H1 (cell line): ENCODE data around the gene CAMKK2. TPM values are rescaled to one million over a fixed set of nuclear protein-coding genes. Genes with fewer than 3 reads are reported as not detected.

Experiments
- BRCA1 ChIP-seq: IDR thresholded peaks from 2 replicates; pipeline ENCODE4 v1.6.1; 2012; ENCODE audit warnings: low read depth, low read length, improper control_type of control experiment
- CEBPB ChIP-seq: IDR thresholded peaks from 2 replicates; pipeline ENCODE4 v1.6.1; 2012; ENCODE audit warnings: low read depth, low read length
- CHD1 ChIP-seq: IDR thresholded peaks from 2 replicates; pipeline ENCODE4 v1.6.1; 2012; ENCODE audit warnings: low read depth, low read length, improper control_type of control experiment
- CTBP2 ChIP-seq: IDR thresholded peaks from 2 replicates; pipeline ENCODE4 v1.7.0; 2011; ENCODE audit warnings: borderline replicate concordance, mild to moderate bottlenecking, moderate library complexity, mixed read lengths, low read length; ENCODE audit not compliant: insufficient read depth, insufficient read length
- JUND ChIP-seq: IDR thresholded peaks from 2 replicates; pipeline ENCODE4 v1.6.1; 2011; ENCODE audit warnings: mild to moderate bottlenecking, improper control_type of control experiment, low read length
- NRF1 ChIP-seq: IDR thresholded peaks from 2 replicates; pipeline ENCODE4 v1.6.1; 2011; ENCODE audit warnings: mild to moderate bottlenecking, low read depth, low read length, improper control_type of control experiment
- SIN3A ChIP-seq, 2 experiments: IDR thresholded peaks in 1 of 2; conservative IDR thresholded peaks in 1 of 2; 2 replicates each; pipeline ENCODE4 v1.6.1; 2011 to 2012; ENCODE audit warnings: low read length in 2 of 2, improper control_type of control experiment in 1 of 2, low read depth in 1 of 2, mild to moderate bottlenecking in 1 of 2
- SIRT6 ChIP-seq: IDR thresholded peaks from one replicate; pipeline ENCODE4 v1.7.1; 2012; ENCODE audit warnings: low read length, inconsistent platforms
- SP4 ChIP-seq: IDR thresholded peaks from 2 replicates; pipeline ENCODE4 v1.6.1; 2012; ENCODE audit warnings: low read length, inconsistent platforms
- SRF ChIP-seq: IDR thresholded peaks from 2 replicates; pipeline ENCODE4 v1.6.1; 2011; ENCODE audit warnings: mild to moderate bottlenecking, low read depth, low read length, moderate library complexity
- polyA plus RNA-seq, 7 experiments: library from polyadenylated mRNA; depleted of rRNA in 3 of 7; stranded (reverse) in 5 of 7; unstranded in 2 of 7; fragments of >200 nt in 5 of 7; fragments of 200-250 nt in 2 of 7; gene quantifications; 1 replicate in 5 of 7; 2 replicates in 1 of 7; 4 replicates in 1 of 7; pipeline versions ENCODE4 v1.2.1 to v1.2.3, GENCODE V29; 2011 to 2013; ENCODE audit warnings: missing spikeins in 2 of 7, mixed read lengths in 2 of 7
- total RNA-seq: library from RNA; stranded (reverse); fragmentation: NEBNext Ultra II Directional; extraction: Animal tissue kit (Norgen Biotek cat#: 25700); gene quantifications from 2 replicates; pipeline ENCODE4 v1.2.1, GENCODE V29; 2021
- TF ChIP-seq, protein P1 (sequence below): fragments of 300-600 bp; sonication (generic); IDR thresholded peaks from 2 replicates; pipeline ENCODE4 v1.7.1; 2012; ENCODE audit warnings: low read length, moderate library complexity, mild to moderate bottlenecking, inconsistent platforms; ENCODE audit not compliant: insufficient replicate concordance
- TF ChIP-seq, protein P2 (sequence below): IDR thresholded peaks from 2 replicates; pipeline ENCODE4 v1.6.1; 2011; ENCODE audit warnings: low read depth, mild to moderate bottlenecking, low read length; ENCODE audit not compliant: insufficient read depth

CAMKK2 gene
- total and polyA plus RNA-seq, 2 of the 8 experiments (the other 6 are each of a cell fraction or from before 2014, with no cell fraction given), result 29.6 to 30.6 TPM

DNA sequence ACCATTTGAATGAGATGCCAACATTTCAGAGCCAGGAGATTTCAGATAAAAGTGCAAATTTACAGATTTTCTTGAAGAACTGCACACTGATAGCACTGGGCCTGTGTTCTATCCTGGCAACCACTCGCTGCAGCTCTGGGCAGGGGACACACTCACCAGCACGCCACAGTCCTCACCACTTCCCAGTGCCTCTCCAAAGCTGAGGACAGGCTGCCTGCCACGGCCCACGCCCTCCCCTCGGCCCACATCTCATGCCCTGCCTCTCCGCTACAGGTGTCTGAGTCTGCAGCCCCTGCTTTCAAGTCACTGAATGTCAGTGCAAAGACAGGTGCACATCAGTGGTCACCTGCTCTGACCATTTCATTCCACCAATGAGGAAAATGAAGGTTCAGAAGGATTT, 12.7 kb downstream of the CAMKK2 start (continued):
- TF ChIP-seq, protein P1, sequence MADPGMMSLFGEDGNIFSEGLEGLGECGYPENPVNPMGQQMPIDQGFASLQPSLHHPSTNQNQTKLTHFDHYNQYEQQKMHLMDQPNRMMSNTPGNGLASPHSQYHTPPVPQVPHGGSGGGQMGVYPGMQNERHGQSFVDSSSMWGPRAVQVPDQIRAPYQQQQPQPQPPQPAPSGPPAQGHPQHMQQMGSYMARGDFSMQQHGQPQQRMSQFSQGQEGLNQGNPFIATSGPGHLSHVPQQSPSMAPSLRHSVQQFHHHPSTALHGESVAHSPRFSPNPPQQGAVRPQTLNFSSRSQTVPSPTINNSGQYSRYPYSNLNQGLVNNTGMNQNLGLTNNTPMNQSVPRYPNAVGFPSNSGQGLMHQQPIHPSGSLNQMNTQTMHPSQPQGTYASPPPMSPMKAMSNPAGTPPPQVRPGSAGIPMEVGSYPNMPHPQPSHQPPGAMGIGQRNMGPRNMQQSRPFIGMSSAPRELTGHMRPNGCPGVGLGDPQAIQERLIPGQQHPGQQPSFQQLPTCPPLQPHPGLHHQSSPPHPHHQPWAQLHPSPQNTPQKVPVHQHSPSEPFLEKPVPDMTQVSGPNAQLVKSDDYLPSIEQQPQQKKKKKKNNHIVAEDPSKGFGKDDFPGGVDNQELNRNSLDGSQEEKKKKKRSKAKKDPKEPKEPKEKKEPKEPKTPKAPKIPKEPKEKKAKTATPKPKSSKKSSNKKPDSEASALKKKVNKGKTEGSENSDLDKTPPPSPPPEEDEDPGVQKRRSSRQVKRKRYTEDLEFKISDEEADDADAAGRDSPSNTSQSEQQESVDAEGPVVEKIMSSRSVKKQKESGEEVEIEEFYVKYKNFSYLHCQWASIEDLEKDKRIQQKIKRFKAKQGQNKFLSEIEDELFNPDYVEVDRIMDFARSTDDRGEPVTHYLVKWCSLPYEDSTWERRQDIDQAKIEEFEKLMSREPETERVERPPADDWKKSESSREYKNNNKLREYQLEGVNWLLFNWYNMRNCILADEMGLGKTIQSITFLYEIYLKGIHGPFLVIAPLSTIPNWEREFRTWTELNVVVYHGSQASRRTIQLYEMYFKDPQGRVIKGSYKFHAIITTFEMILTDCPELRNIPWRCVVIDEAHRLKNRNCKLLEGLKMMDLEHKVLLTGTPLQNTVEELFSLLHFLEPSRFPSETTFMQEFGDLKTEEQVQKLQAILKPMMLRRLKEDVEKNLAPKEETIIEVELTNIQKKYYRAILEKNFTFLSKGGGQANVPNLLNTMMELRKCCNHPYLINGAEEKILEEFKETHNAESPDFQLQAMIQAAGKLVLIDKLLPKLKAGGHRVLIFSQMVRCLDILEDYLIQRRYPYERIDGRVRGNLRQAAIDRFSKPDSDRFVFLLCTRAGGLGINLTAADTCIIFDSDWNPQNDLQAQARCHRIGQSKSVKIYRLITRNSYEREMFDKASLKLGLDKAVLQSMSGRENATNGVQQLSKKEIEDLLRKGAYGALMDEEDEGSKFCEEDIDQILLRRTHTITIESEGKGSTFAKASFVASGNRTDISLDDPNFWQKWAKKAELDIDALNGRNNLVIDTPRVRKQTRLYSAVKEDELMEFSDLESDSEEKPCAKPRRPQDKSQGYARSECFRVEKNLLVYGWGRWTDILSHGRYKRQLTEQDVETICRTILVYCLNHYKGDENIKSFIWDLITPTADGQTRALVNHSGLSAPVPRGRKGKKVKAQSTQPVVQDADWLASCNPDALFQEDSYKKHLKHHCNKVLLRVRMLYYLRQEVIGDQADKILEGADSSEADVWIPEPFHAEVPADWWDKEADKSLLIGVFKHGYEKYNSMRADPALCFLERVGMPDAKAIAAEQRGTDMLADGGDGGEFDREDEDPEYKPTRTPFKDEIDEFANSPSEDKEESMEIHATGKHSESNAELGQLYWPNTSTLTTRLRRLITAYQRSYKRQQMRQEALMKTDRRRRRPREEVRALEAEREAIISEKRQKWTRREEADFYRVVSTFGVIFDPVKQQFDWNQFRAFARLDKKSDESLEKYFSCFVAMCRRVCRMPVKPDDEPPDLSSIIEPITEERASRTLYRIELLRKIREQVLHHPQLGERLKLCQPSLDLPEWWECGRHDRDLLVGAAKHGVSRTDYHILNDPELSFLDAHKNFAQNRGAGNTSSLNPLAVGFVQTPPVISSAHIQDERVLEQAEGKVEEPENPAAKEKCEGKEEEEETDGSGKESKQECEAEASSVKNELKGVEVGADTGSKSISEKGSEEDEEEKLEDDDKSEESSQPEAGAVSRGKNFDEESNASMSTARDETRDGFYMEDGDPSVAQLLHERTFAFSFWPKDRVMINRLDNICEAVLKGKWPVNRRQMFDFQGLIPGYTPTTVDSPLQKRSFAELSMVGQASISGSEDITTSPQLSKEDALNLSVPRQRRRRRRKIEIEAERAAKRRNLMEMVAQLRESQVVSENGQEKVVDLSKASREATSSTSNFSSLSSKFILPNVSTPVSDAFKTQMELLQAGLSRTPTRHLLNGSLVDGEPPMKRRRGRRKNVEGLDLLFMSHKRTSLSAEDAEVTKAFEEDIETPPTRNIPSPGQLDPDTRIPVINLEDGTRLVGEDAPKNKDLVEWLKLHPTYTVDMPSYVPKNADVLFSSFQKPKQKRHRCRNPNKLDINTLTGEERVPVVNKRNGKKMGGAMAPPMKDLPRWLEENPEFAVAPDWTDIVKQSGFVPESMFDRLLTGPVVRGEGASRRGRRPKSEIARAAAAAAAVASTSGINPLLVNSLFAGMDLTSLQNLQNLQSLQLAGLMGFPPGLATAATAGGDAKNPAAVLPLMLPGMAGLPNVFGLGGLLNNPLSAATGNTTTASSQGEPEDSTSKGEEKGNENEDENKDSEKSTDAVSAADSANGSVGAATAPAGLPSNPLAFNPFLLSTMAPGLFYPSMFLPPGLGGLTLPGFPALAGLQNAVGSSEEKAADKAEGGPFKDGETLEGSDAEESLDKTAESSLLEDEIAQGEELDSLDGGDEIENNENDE, result no peak
- TF ChIP-seq BRCA1 (no peak), JUND (no peak), CEBPB (no peak), SP4 (no peak), SRF (no peak), SIN3A (conservative IDR thresholded peaks at IDR 0.05 in 1 of 2, IDR thresholded peaks at IDR 0.05 in 1 of 2; ENCODE audit: low read depth in 1 of 2, low read length in 2 of 2) (no peak), CTBP2 (no peak), NRF1 (no peak), CHD1 (no peak), SIRT6 (no peak)
- TF ChIP-seq, protein P2, sequence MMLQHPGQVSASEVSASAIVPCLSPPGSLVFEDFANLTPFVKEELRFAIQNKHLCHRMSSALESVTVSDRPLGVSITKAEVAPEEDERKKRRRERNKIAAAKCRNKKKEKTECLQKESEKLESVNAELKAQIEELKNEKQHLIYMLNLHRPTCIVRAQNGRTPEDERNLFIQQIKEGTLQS, result no peak
